GM19468 (cell line): Measurements from ENCODE around the gene ST8SIA6.
"Not testable (repeated sequence)": the region's sequence is repeated elsewhere in the genome, so short reads cannot be mapped to it uniquely, and the experiment has no call there.

Source experiments
- ATAC-seq: cut with Tn5 transposase; IDR thresholded peaks from one replicate; pipeline ENCODE4 v1.9.1; 2021; ENCODE audit warnings: mild to moderate bottlenecking, moderate library complexity, moderate number of reproducible peaks; ENCODE audit not compliant: unreplicated experiment; ENCODE audit errors: extremely low read depth

Gene ST8SIA6, protein sequence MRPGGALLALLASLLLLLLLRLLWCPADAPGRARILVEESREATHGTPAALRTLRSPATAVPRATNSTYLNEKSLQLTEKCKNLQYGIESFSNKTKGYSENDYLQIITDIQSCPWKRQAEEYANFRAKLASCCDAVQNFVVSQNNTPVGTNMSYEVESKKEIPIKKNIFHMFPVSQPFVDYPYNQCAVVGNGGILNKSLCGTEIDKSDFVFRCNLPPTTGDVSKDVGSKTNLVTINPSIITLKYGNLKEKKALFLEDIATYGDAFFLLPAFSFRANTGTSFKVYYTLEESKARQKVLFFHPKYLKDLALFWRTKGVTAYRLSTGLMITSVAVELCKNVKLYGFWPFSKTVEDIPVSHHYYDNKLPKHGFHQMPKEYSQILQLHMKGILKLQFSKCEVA

DNA sequence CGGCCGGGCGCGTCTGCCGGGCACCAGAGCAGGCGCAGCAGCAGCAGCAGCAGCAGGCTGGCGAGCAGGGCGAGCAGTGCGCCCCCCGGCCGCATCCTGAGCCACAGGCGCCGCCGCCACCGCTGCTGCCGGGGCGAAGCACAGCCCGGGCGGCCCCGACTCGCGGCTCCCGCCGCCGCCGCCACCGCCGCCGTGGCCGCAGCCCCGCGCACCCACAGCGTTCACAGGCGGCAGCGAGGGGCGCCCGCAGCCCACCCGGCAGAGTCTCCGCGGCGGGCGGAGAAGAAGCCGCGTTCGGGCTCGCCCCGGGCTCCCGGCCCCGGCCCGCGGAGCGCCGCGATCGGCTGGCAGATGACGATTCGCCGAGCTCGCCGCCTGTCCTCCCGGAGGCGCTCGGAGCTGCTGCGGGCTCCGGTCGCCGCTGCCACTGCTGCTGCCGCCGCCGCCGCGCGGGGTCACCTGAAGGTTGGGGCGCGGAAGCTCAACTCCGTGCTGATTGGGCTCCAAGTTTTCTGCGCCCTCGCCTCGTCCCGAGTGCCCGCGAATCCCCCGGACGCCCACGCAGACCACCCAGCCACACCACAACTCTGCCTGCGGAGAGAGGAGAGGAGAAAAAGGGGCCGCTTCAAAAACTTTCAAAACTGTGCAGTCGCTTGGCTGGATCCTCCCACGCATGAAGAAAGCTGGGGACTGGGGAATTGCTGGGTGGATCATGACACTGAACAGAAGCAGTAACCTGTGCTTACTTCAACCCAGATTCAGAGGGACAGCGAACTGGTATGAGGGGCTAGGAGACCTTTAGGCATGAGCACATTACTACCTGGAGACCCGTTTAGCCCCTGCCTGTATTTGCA is at the start of gene ST8SIA6:
Gene ST8SIA6 (minus strand): TSS at position 435 of the 854 bp plus-strand sequence. CDS start 340 bp downstream, at position 95.
- peak; percentile 42 for ATAC-seq

DNA sequence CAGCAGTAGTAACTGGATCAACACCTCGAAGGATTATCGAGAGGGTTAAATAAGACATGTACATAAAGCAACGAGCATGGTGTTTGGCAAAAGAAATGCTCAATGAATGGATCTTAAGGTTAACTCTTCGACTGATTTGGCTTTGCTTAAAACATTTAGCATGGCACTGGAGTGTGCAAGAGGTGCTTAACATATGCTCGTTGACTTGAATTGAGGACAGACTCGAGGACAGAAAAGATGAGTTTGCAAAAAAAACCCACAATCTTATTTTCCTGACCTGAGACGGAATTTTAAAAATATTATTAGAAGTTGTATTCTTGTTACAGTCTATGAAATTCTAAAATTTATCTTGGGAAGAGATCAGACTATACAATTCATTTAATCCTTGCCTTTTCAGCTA is 49.4 kb upstream of the ST8SIA6 start:
- ATAC-seq: no peak

DNA sequence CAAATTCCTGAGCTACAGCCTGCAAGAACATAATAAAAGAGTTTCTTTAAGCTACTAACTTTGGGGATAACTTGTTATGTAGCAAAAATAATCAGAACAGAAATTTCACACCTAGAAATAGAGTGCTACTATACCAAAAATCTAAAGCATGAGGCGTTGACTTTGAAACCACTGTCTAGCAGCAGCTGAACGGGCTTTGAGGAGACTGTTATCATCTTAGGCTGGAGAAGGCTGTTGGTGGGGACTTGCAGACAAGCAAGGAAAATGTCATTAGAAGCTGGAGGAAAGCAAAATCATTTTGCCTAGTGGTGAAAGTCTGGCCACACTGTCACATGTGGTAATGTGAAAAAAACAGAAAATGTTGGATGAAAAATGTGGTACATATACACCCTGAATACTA is 48.4 kb upstream of the ST8SIA6 start:
- ATAC-seq: no peak

DNA sequence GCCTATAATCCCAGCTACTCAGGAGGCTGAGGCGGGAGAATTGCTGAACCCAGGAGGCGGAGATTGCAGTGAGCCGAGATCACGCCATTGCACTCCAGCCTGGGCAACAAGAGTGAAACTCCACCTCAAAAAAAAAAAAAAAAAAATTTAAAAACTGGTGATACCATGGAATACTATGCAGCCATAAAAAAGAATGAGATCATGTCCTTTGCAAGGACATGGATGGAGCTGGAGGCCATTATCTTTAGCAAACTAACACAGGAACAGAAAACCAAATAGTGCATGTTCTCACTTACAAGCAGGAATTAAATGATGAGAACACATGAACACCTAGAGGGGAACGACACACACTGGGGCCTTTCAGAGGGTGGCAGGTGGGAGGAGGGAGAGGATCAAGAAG is 44.6 kb upstream of the ST8SIA6 start:
- not testable (repeated sequence) for ATAC-seq

DNA sequence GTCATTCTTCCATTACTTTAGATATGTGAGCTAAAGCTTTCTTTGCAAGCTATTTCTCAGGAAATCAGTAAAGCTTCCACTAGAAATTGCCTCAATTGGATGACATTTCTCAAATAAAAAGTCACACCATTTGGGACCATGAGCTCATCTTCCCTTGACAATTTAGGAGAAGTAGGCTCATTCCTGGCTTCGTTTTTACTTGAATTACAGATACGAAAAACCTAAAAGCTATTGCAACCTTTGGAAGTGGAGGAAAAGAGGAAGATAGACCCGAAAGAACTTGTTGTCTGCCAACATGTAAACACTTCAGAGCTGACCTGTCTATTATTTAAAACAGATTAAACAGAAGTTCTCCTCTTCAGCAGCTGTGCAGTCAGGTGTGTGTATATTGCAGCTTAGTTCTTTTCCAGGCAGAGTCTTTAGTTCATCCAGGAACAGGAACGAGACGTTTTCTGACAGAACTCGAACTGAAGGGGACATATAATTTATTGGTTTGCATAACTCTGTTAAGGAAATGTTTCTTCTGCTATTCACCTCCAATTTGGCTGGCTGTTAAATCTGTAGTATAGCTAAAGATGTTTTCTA is 43.1 kb upstream of the ST8SIA6 start:
- no peak for ATAC-seq

DNA sequence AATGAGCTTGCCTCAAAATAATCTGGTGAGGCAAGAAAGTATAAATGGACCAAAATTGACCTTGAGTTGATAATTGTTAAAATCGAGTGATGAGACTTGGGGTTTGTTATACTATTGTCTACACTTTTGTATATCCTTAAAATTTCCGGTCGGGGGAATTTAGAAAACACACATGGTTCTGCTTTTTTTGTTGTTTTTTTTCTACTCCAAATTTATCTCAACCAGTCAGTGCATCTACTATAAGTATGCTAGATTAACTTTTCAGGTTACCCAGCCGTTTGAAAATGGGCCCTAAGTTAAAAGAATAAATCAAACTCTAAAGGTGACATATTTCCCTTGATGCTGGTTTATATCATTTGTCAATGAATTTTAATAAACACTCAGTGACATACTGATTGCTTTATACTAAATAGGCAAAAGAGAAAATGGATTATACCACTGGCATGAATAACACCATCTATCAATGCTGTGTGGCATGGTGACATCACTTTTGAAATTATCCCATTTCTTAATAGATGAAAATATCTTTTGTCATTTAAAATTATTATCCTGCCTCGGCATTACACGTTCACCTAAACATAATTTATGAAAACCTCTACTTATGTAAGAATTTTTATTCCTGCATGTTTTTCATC is 40.3 kb upstream of the ST8SIA6 start:
- ATAC-seq: no peak

DNA sequence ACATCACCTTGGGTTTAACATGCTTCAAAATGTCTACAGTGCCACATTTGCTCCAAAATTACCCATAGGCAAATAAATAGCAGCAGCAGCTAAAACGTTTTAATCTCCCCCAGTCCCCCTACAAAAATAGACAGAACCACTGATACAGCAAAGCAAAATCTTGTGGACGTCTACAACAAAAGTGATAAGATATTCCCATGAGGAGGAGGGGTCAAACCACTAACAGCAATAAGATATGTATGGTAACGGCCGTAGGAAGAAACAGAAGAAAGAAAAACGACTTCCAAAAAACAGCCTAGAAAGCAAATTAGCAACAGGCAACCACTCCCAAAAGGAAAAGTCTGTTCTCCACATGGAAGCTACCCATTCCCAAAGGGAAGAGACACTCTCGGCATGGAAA is 34.5 kb upstream of the ST8SIA6 start:
- ATAC-seq: no peak

DNA sequence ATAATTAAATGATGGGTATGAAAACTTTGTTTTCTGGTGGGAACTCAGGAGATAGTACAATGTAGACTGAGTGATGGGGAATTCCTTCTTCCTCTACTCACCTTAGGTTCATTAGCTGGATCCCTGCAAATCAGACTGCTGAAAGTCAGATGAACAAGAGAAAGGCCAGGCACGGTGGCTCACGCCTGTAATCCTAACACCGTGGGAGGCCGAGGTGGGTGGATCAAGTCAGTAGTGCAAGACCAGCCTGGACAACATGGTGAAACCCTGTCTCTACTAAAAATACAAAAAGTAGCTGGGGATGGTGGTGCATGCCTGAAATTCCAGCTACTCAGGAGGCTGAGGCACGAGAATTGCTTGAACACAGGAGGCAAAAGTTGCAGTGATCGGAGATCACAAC is 28.7 kb upstream of the ST8SIA6 start:
- ATAC-seq: no peak

DNA sequence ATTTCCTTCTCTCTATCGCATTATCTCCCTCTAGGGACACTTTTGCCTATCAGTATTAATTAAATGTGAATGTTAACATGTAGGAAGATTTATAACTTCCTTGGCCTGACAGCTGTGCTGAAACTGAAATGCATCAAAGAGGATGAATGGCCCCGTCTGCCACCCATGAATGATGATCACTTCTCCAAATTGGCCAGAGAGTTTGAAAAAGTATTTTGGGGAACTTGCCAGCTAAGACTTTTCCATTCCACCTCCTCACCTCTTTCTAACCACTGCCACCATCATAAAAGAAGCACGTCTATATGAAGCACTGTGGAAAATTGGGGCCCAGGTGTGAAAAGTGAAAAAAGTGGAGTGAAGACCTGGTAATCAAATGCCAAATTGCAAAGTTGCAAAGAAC is 25.4 kb upstream of the ST8SIA6 start:
- no peak for ATAC-seq

DNA sequence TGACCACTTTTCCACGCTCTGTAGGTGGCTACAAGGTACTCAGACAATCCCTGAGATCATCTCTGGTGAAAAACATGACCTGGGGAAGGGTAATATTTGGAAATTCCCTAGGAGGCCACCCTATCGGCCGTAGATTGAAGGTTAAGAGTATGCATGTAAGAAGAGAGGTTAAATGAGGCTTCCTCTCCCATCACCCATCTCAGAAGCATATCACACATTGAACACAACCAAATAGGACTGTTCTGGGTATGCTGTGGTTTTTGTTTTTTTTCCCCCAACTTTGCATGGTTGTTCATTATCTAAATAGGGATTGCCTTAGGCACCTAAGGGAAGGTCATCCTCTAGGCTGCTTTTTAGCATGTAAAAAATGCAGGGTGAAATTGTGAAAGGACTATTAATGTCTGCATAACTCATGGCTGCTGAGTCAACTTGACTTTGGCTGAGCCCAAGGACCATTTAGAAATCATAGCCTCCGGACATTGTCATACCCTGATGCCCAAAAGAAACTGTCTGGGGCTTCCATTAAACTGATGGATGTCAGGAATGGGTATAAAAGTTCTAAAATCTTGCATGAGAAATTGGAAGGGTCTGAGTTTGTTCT is 24.7 kb upstream of the ST8SIA6 start:
- no peak for ATAC-seq

DNA sequence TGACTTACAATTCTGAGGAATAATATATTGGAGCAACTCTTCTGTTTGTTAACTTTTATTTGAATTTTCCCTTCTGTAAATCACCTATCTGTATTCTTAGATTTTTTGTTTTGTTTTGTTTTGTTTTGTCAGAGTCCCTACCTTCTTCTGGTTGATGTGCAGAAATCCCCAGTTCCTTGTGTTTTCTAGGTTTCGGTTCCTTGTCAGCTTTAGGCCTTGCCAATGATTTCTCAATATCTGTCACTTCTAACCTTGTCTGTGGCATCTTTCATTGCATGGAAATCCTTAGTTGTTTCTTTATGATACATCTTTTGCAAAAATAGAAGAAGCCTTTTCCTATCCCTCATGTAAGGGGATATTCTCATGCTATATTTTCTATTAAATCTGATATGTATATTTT is 21.7 kb upstream of the ST8SIA6 start:
- ATAC-seq: no peak

DNA sequence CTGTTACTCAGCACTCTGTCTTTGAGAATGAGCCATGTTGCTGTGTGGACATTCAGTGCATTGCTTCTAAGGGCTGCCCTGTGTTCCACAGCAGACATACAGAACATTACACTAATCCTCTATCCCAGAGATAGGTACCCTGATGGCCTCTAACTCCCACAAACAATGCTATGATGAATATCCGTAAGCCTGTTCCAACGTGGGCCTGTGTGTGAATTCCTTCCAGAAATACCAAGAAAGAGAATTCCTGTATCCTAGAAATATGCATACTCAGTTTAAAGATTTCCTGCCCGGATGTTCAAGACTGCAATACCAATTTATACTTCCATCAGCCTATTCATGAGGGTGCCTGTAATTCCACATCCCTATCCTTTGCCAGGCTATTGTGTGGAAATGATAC is 21.3 kb upstream of the ST8SIA6 start:
- no peak for ATAC-seq

DNA sequence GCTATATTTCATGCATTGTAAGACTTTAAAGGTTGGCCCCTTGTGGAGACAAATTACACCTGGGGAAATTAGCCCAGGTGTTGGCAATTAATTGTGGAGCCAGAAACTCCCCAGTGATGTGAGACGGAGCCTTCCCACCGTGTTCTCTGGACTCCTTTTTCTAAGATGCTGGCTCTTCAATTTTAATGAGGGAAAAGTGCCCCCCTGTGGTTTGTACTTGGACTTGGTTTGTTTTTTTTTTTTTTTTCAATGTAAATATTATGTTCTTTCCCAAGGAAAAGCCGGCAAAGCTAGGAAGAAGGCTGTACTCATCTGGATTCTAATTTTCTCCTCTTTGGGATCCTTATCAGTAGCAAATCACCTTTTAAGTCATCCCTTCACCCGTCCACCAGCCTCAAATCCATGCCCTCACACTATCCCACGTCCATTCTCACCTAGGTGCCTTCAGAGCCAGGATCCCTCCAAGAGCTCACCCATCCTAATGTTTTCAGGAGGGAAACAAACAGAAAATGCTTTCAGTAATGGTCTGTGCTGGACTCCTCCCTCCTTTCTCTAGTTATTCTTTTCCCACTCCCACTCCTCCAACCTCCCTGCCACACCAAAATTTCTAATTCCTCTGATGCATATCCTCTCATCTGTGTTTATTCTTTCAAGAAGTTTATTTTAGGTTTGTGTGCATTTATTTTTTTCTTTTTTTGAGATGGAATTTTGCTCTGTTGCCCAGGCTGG is 20.4 kb upstream of the ST8SIA6 start:
- ATAC-seq: no peak

DNA sequence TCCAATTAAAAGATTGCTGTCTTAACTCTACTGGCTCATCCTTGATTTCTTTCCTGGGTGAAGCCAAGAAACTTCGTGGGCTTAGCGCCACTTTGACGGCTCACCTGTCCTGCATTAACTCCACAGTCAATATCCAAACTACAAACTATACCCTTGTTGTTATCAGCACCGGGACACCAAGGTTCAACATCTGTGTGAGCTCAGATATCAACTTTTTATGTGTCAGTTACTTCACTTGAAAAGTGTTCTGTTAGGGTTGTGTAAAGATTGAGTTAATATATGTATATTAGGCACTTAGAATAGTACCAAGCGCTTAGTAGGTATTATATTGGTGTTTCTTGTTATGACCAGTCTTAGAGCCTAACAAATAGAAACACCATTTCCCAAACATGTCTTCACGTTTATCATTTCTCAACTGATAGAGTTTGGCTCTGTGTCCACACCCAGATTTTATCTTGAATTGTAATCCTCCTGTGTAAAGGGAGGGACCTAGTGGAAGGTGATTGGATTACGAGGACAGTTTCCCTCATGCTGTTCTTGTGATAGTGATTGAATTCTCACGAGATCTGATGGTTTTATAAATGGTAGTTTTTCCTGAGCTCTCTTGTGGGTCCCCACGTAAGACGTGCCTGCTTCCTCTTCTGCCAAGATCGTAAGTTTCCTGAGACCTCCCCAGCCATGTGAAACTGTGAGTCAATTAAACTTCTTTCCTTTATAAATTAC is 19.0 kb upstream of the ST8SIA6 start:
- no peak for ATAC-seq

DNA sequence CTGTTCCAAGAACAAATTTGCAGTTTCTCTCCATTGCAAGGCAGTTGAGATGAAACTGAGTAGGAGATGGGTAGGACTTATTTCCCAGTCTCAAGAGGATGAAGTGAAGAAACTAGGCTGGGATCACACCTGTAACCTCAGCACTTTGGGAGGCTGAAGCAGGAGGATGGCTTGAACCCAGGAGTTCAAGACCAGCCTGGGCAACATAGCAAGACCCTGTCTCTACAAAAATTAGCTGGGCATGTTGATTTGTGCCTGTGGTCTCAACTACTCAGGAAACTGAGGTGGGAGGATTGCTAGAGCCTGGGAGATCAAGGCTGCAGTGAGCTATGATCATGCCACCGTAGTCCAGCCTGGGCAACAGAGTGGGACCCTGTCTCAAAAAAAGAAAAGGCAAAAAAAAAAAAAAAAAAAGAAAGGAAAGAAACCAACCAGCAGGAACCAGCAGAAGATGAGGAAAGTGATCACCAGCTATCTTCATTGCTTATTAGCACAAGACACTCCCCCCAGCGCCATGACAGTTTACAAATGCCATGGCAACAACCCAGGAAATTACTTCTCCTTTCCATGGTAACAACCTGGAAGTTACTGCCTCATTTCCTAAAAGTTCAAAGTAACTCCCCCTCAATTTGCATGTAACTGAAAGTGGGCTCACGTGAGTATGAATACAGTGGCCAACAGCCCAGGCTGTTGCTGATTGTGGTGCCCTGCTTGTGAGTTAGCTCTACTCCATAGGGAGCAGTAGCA is 18.3 kb upstream of the ST8SIA6 start:
- no peak for ATAC-seq

DNA sequence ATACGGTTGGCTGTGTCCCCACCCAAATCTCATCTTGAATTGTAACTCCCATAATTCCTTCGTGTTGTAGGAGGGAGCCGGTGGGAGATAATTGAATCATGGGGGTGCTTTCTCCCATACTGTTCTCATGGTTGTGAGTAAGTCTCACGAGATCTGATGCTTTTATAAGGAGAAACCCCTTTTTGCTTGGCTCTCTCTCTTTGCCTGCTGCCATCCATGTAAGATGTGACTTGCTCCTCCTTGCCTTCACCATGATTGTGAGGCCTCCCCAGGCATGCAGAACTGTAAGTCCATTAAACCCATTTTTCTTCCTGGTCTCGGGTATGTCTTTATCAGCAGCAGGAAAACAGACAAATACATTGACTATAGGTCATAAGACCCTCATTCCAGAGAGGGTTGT is 15.9 kb upstream of the ST8SIA6 start:
- no peak for ATAC-seq

DNA sequence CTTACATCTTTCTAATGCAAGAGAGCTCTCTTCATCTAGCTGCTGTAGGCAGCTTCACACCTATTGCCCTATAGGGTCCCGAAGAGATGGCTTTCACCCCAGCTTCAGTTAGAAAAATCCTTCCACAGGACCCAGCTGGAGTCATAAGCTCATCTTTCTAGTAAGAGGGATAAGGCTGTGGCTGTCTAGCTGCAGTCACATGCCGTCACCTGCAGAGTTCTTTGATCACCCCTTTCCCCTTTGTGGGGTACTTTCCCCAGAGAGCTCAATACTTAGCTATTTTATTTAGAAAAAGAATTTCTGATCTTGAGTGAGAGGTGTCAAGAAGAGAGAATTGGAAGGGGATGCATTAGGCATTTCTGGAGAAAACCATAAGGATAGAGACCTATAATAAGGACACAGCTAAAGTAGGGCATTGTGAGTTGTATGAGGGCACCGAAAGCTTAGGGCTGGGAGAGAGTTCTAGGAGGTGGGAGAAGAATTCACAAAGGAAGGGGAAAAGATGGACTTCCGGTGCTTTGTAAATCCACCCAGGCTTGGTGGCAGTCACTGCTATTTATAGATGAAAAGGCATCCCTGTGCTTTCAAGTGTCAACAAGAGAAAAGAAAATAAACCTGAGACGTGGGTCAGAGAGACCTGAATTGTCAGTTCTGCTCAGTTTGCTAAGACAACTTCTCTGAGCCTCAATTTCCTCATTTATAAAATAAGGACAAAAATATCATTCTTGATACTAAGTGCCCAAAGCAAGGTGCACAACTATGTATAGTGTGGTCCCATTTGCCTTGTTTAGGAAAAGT is 11.1 kb upstream of the ST8SIA6 start:
- no peak for ATAC-seq
